Osteoblast (primary cell): ENCODE results near the gene SHISA9. TPM values are rescaled to one million over a fixed set of nuclear protein-coding genes. Genes with fewer than 3 reads are reported as not detected.

Experiments used
- DNase-seq: peaks from one replicate; pipeline ENCODE4 v3.0.0; 2011; ENCODE audit warnings: low spot score, mixed read lengths; ENCODE audit not compliant: insufficient read length; ENCODE audit errors: missing footprints
- H2AFZ ChIP-seq: 2 replicates; pipeline ENCODE4 v1.6.0; 2011; ENCODE audit warnings: mild to moderate bottlenecking, low read length
- H3K27ac ChIP-seq: 2 replicates; pipeline ENCODE4 v1.5.1; 2011; ENCODE audit warnings: mild to moderate bottlenecking, low read depth, low read length, moderate library complexity
- H3K27me3 ChIP-seq: 2 replicates; pipeline ENCODE4 v1.6.0; 2012; ENCODE audit warnings: mild to moderate bottlenecking, control low read depth, inconsistent platforms, low read length, moderate library complexity; ENCODE audit not compliant: insufficient read depth
- H3K36me3 ChIP-seq: 2 replicates; pipeline ENCODE4 v1.5.1; 2011; ENCODE audit warnings: mild to moderate bottlenecking, low read length, control low read depth, moderate library complexity; ENCODE audit not compliant: insufficient read depth
- H3K4me1 ChIP-seq: 2 replicates; pipeline ENCODE4 v1.5.1; 2011; ENCODE audit warnings: mild to moderate bottlenecking, low read length, control low read depth, moderate library complexity; ENCODE audit not compliant: insufficient read depth
- H3K4me2 ChIP-seq: 2 replicates; pipeline ENCODE4 v1.6.0; 2011; ENCODE audit warnings: mild to moderate bottlenecking, low read length; ENCODE audit not compliant: insufficient read depth
- H3K4me3 ChIP-seq: fragments of 200-600 bp; sonication (generic); 3 replicates; pipeline ENCODE4 v1.5.1; 2012; ENCODE audit warnings: mild to moderate bottlenecking, low read length, inconsistent platforms; ENCODE audit not compliant: insufficient read depth
- H3K79me2 ChIP-seq: 2 replicates; pipeline ENCODE4 v1.6.0; 2012; ENCODE audit warnings: mild to moderate bottlenecking, low read length, control low read depth, inconsistent platforms; ENCODE audit not compliant: insufficient read depth
- H3K9me3 ChIP-seq: 2 replicates; pipeline ENCODE4 v1.5.1; 2011; ENCODE audit warnings: low read depth, low read length, control low read depth
- H4K20me1 ChIP-seq: 2 replicates; pipeline ENCODE4 v1.6.0; 2012; ENCODE audit warnings: mild to moderate bottlenecking, low read length, control low read depth; ENCODE audit not compliant: insufficient read depth
- CTCF ChIP-seq: IDR thresholded peaks from 2 replicates; pipeline ENCODE4 v1.5.1; 2011; ENCODE audit warnings: mild to moderate bottlenecking, low read depth, low read length, moderate library complexity; ENCODE audit errors: extremely low read depth
- total RNA-seq: library from RNA; depleted of rRNA; stranded (reverse); fragments of >200 nt; gene quantifications from 2 replicates; pipeline ENCODE4 v1.2.3, GENCODE V29; 2012

The SHISA9 gene
- total RNA-seq, 1 donor = under 0.01 TPM

- Histone ChIP-seq H3K4me2 (no peak overlapping the region), H3K27ac (no peak overlapping the region), H3K27me3 (no peaks in the 10 kb centered on the region), H3K79me2 (no peaks in the 10 kb centered on the region), H4K20me1 (no peaks in the 10 kb centered on the region), H3K4me3 (no peak overlapping the region), H3K4me1 (no peaks in the 10 kb centered on the region), H2AFZ (no peak overlapping the region), H3K36me3 (no peaks in the 10 kb centered on the region), H3K9me3 (no peaks in the 10 kb centered on the region)
- no peak for DNase-seq
- TF ChIP-seq CTCF = no peak
These were observed 129.4 kb downstream of the SHISA9 start for GRCh38 chr16:13030769-13031168.

GRCh38 chr16:13032911-13033310 is 131.5 kb downstream of the SHISA9 start:
- H4K20me1 ChIP-seq = no peaks in the 10 kb centered on the region
- no peak overlapping the region for H3K4me3 ChIP-seq
- H3K27ac ChIP-seq = no peak overlapping the region
- no peaks in the 10 kb centered on the region for H3K4me1 ChIP-seq
- TF ChIP-seq CTCF = no peak
- H3K27me3 ChIP-seq = no peaks in the 10 kb centered on the region
- H3K9me3 ChIP-seq = no peaks in the 10 kb centered on the region
- H3K36me3 ChIP-seq = no peaks in the 10 kb centered on the region
- DNase-seq = no peak
- no peak overlapping the region for H2AFZ ChIP-seq
- H3K4me2 ChIP-seq = no peak overlapping the region
- H3K79me2 ChIP-seq = no peaks in the 10 kb centered on the region

GRCh38 chr16:13036600-13036999 is 135.2 kb downstream of the SHISA9 start:
- no peak for DNase-seq
- Histone ChIP-seq H3K9me3 (no peaks in the 10 kb centered on the region), H3K79me2 (no peaks in the 10 kb centered on the region)

GRCh38 chr16:13038591-13038990 is 137.2 kb downstream of the SHISA9 start:
- Histone ChIP-seq H3K79me2 (no peaks in the 10 kb centered on the region), H3K27ac (no peak overlapping the region), H3K9me3 (no peaks in the 10 kb centered on the region), H3K4me3 (no peak overlapping the region), H4K20me1 (no peaks in the 10 kb centered on the region), H3K36me3 (no peaks in the 10 kb centered on the region), H2AFZ (no peak overlapping the region), H3K4me1 (no peaks in the 10 kb centered on the region), H3K27me3 (no peaks in the 10 kb centered on the region), H3K4me2 (no peak overlapping the region)
- no peak for TF ChIP-seq CTCF
- DNase-seq = no peak

More at GRCh38 chr16:13036600-13036999, 135.2 kb downstream of the SHISA9 start:
- Histone ChIP-seq H3K4me3 (no peak overlapping the region), H3K27me3 (no peaks in the 10 kb centered on the region), H3K36me3 (no peaks in the 10 kb centered on the region), H3K4me2 (no peak overlapping the region), H3K27ac (no peak overlapping the region), H4K20me1 (no peaks in the 10 kb centered on the region), H2AFZ (no peak overlapping the region), H3K4me1 (no peaks in the 10 kb centered on the region)
- TF ChIP-seq CTCF = no peak
